ENCODE data around the gene PPARG.

The PPARG gene

DNA sequence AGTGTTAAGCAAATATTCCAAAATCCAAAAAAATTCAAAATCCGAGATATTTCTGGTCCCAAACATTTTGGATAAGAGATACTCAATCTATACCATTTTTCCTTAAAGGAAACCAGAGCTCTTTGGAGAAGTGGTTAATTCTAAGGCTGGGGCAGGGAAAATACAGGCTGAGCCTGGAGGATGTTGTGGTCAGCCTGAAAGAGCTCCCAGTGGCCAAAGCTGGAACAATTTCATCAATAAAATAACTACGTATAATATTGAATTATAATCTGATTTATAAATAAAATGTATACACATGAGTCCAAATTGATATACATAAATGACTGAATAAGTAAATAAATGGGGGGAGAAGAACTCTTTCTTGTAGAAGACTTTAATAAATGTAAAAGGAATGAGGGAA, 24.6 kb downstream of the PPARG start:
- no peak for DNase-seq (ENCODE audit: low spot score)

- DNase-seq (ENCODE audit: low spot score) = no peak
These were observed 27.4 kb downstream of the PPARG start for GRCh38 chr3:12316253-12316652.

DNA sequence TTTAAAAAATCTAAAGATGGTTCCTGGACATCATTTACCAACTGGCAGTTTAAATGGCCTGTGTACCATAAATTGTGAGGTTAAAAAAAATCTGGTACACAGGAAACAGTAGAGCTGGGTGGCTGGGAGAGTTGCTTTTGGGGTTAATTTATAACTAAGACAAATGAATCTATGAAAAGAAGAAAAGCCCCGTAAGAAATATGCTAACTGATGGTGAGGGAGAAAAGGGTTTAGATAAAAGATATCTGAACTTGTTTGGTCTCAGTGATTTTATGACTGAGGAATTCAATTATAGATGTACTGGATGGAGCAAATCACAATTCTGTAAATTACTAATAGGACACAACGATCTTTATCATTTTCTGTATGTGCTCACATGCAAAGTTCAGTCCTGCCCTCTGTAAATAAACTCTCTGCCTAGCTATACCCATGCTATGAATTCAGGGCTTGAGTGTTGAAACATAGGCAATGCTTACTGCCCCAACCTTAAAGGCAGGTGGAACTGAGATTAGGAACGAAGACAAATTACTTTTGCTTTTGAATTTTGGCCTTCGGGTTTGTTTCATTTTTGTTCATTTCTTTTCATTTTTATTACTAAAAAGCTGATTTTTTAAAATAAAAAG, 28.0 kb downstream of the PPARG start:
- DNase-seq (ENCODE audit: low spot score) = no peak

DNA sequence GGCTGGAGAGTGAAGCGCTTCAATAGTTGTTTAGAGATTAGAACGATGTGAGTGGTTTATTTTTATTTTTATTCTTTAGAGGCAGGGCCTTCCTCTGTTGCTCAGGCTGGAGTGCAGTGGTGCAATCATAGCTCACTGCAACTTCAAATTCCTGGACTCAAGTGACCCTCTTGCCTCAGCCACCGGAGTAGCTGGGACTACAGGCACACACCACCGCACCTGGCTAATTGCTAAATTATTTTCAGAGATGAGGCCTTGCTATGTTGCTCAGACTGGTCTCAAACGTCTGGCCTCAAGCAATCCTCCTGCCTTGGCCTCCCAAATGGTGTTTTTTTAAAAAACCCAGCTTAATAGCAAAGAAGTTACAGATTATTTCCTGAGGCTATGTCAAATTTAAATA, 29.0 kb downstream of the PPARG start:
- no peak for DNase-seq (ENCODE audit: low spot score)

DNA sequence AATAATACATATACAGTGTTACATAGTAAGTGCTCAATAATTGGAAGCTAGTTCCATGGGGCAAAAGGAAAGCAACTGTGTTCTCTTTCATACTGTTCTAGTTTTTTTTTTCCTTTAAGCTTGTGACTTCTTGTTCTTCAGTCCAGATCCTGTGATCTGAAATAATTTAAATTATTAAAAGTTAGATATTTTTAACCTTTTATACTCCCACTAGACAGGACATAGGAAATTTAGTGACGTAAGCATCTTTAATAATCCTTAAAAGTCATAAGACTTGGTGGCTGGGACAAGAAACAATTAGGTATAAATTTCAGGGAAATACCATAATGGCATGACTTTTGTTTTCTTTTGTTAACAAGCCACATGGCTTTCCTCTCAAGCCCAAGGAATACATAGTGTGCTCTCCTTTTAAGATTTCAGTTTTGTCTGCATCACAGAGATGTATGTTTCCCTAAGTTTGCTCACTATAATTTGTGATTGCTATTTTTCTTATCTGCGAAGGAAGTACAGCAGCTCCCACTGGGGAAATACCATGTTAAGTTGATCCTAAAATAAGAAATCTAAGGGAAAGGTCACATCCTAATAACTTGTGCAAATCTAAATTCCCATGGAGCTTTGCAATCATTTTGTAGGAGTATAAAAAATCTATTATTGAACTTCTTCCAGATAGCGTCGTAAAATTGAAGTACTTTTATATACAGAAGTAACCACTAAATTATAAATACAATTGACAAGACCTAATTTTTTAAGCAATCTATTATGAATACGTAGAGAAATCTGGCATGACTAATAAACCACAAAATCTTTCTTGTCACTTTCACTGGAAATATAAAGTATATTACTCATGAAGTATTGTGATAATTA, 30.1 kb downstream of the PPARG start:
- DNase-seq (ENCODE audit: low spot score) = no peak

- DNase-seq (ENCODE audit: low spot score) = no peak
These were observed 32.1 kb downstream of the PPARG start for GRCh38 chr3:12321015-12321414.

- no peak for DNase-seq (ENCODE audit: low spot score)
These were observed 34.4 kb downstream of the PPARG start for GRCh38 chr3:12323237-12323636.

- DNase-seq (ENCODE audit: low spot score) = no peak
These were observed 37.0 kb downstream of the PPARG start for GRCh38 chr3:12325586-12326515.

- DNase-seq (ENCODE audit: low spot score) = no peak
These were observed 38.2 kb downstream of the PPARG start for GRCh38 chr3:12327021-12327420.

- no peak for DNase-seq (ENCODE audit: low spot score)
These were observed 39.4 kb downstream of the PPARG start for GRCh38 chr3:12328132-12328836.

DNA sequence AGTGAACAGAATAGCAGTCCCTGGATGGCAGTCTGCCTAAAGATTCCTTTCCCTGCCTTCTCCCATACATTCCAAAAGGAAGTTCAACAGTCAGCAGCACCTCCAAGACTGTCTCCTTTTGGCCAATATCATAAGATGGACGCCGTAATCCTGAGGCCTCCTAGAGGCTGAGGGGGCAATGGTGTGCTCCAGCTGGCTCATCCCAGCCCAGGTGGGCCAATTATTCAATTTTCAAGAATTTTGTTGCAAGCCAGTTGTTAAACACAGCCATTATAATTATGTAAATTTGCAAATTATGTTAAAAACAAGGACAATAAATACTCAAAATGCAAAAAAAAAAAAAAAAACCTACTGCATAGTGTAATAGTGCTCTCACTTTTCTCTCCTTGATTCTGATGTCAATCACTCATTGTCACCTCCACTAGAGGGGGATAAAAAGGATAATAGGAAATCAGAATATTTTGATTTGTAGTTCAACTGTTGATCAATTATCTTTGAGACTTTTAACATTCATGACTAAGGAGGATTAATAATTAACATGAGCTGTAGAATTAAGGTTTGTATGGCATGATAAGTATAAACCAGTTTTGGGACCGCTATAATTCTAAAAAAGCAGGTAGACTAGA, 40.1 kb downstream of the PPARG start:
- no peak for DNase-seq (ENCODE audit: low spot score)

- DNase-seq (ENCODE audit: low spot score) = no peak
These were observed 45.9 kb downstream of the PPARG start for GRCh38 chr3:12334786-12335185.

DNA sequence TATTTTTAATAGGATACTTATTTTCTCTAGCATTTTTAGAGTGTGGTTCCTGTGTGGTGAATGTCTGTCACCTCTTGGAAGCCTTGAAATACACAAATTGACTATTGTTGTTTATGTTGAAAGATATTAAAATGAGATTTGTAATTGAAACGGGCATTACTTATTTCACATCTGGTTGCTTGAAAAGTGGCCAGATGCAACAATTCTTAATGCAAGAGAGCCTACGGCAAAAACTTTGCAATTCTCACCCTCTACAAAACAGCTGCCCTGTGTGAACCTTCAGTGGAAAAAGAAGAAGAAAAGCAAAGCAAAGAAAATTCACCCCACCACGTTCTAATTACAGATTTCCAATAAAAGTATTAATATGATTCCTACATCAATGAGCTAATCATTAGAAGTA, 46.6 kb downstream of the PPARG start:
- no peak for DNase-seq (ENCODE audit: low spot score)

DNA sequence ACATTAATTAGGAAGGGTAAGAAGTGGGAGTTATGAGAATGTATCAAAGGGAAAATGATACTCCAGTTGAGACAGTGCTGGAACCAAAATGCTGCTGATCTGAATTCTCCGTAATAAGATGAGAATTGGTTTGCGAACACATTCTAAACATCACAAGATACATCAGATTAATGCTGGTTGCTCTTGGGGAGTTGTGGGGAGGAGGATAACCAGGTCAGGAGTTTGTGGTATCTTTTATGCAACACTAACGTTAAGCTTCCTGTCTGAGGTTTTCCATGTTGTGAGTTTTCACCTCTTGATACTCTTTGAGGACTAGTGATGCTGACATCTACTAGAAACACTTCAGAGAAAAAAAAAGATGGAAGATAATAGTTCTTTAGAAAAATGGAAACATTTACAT, 47.2 kb downstream of the PPARG start:
- no peak for DNase-seq (ENCODE audit: low spot score)

DNA sequence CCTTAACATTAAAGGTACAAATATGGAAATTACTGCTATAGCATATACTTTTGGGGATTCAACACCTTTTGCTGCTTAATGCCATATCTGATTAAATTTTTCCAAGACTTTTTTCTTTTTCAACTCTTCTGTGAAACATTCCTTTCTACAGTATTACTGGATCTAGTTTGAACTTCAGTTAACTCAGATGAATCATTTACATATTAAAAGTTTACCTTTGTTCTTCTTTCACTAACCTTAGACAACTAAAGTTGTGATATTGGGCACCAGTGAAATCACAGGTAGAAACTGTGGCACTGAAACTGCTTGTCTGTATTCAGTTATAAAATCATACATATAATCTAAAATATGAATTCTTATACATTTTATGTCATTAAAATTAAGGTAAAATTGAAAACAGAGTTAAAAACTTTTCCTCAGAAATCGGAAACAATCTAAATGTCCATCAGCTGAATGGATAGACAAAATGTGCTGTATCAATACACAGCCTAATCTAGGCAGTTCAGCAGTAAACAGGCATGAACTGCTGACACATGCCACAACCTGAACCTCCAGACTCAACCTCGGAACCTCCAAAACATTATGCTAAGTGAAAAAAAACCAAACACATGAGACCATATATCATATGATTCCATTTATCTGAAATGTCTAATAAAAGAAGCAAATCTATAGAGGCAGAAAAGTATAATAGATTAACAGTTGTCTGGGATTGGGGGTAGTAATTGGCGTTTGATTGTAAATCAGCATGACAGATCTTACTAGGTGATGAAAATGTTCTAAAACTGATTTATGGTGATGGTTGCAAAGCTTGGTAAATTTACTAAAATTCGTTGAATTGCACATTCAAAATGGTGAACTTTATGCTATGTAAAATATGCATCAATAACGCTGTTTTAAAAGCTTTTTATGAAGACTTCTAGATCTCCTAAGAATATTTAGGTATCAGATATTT, 50.0 kb downstream of the PPARG start:
- no peak for DNase-seq (ENCODE audit: low spot score)

GRCh38 chr3:12339701-12340480, 51.0 kb downstream of the PPARG start:
- no peak for DNase-seq (ENCODE audit: low spot score)

DNA sequence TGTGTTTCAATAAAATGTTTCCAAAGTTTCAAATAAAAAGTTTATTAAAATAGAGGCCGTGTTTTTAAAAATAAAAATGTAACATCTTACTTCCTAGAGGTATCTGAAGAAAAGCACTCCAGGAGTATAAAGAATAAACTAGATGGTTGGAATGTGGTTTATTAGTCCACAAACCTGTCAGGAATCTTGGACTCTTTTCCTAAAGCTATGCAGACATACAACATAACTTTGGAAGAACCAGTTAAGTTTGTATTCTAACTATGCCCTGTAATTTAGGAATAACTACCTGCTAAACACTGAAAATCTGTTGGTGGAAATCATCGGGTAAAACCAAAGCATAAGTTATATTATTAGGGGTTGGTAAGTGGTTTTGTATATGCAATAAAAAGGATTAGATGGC, 51.6 kb downstream of the PPARG start:
- no peak for DNase-seq (ENCODE audit: low spot score)

GRCh38 chr3:12342151-12342550, 53.3 kb downstream of the PPARG start:
- no peak for DNase-seq (ENCODE audit: low spot score)

DNA sequence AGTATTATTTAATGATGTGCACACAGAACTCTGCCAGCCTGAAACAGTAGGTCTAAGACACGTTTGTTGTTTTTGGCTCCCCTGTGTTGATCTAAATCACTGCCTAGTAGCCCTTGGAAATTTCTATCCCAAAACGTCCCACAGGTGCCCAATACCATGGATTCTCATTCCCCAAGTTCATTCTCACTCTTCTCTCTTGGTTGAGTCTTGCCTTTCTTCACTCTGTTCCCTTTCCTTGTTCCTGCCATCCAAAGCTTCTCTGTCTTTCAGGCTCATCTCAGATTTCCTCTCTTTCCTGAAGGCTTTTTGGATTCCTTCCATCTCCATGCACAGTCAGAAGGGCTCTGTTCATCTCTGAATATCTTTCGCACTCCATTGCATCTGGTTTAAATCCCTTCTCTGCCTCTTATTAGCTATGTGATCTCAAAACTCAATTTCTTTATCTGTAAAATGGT, 54.2 kb downstream of the PPARG start:
- DNase-seq (ENCODE audit: low spot score) = no peak
